ENCODE data around the gene RTL10.

Gene RTL10

DNA sequence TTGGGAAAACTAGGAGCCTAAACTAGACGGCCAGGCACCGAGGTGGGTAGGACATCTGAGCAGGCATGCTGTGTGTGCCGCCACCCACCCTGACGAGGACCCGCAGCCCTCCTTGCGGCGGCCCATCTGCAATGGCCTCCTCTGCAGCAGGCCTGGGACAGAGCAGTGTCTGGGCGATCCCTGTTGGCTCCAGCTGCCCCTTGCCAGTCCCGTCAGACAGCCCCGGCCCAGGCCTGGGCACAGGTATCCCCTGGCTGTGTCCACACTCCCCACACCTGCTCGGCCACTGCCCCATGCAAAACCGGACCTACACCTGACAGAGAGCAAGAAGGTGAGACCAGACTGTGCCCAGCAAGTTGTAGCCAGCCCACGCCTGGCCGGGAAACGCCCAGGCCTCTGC lies 38.7 kb upstream of the RTL10 start:
- Histone ChIP-seq H3K4me2 (ENCODE audit: insufficient read depth, low read length) (peak overlapping the region; percentile 58), H3K4me1 (ENCODE audit: insufficient read depth, low read length) (peaks cover 82% of the 10 kb centered on the region), H4K20me1 (ENCODE audit: insufficient read depth, low read length) (no peaks in the 10 kb centered on the region), H3K79me2 (ENCODE audit: insufficient read depth, low read length) (peaks cover 6% of the 10 kb centered on the region; the same call in 1 of the 2 replicates), H2AFZ (ENCODE audit: low read depth, low read length) (peak overlapping the region; percentile 67), H3K9ac (ENCODE audit: low read depth, low read length) (peak overlapping the region; percentile 65), H3K9me3 (ENCODE audit: insufficient read depth, low read length, severe bottlenecking) (no peaks in the 10 kb centered on the region), H3K27me3 (ENCODE audit: insufficient read depth, low read length, poor library complexity) (no peaks in the 10 kb centered on the region), H3K4me3 (ENCODE audit: low read depth in 1 of 2, low read length in 2 of 2) (peak overlapping the region in 1 of 2 experiments; percentile 41; a peak in 2 of 4 replicates), H3K36me3 (ENCODE audit: insufficient read depth, low read length) (peaks cover 10% of the 10 kb centered on the region), H3K27ac (ENCODE audit: low read length) (peak overlapping the region; percentile 100)
- DNase-seq, result no peak
- TF ChIP-seq EZH2 (IDR thresholded peaks at IDR 0.05; ENCODE audit: borderline replicate concordance, low read depth, low read length, severe bottlenecking), result no peak
- TF ChIP-seq, protein P1, sequence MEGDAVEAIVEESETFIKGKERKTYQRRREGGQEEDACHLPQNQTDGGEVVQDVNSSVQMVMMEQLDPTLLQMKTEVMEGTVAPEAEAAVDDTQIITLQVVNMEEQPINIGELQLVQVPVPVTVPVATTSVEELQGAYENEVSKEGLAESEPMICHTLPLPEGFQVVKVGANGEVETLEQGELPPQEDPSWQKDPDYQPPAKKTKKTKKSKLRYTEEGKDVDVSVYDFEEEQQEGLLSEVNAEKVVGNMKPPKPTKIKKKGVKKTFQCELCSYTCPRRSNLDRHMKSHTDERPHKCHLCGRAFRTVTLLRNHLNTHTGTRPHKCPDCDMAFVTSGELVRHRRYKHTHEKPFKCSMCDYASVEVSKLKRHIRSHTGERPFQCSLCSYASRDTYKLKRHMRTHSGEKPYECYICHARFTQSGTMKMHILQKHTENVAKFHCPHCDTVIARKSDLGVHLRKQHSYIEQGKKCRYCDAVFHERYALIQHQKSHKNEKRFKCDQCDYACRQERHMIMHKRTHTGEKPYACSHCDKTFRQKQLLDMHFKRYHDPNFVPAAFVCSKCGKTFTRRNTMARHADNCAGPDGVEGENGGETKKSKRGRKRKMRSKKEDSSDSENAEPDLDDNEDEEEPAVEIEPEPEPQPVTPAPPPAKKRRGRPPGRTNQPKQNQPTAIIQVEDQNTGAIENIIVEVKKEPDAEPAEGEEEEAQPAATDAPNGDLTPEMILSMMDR (IDR thresholded peaks at IDR 0.05; ENCODE audit: borderline replicate concordance, extremely low read depth, low read length, poor library complexity, severe bottlenecking), result no peak
- ATAC-seq (ENCODE audit: insufficient read depth, low read depth), result no peak

DNA sequence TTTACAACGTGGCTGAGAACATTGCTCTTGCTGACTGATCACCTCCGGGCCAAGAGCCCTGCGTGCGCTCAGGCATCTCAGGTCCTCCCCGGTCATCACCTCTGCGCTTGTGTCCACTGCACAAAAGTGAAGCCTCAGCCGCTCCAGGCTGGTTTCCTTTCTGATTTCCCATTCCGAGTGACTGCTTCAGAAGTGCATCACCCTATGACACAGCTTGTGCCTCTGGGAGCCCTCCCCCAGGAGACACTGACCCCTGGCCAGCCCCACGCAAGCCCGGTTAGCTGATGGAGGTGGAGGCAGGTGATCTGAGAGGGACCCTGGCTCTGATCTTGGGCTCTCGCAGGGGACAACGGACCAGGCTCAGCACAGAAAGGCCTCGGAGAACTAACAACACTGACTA lies 38.3 kb upstream of the RTL10 start:
- peaks cover 8% of the 10 kb centered on the region for H3K36me3 ChIP-seq (ENCODE audit: insufficient read depth, low read length)
- no peaks in the 10 kb centered on the region for H3K9me3 ChIP-seq (ENCODE audit: insufficient read depth, low read length, severe bottlenecking)
- H3K79me2 ChIP-seq (ENCODE audit: insufficient read depth, low read length), result peaks cover 6% of the 10 kb centered on the region; the same call in 1 of the 2 replicates
- H3K27ac ChIP-seq (ENCODE audit: low read length), result peak overlapping the region; percentile 100
- H3K27me3 ChIP-seq (ENCODE audit: insufficient read depth, low read length, poor library complexity), result no peaks in the 10 kb centered on the region
- TF ChIP-seq, protein P1 (IDR thresholded peaks at IDR 0.05; ENCODE audit: borderline replicate concordance, extremely low read depth, low read length, poor library complexity, severe bottlenecking), result no peak
- TF ChIP-seq EZH2 (IDR thresholded peaks at IDR 0.05; ENCODE audit: borderline replicate concordance, low read depth, low read length, severe bottlenecking), result no peak
- peak overlapping the region; percentile 67 for H2AFZ ChIP-seq (ENCODE audit: low read depth, low read length)
- no peaks in the 10 kb centered on the region for H4K20me1 ChIP-seq (ENCODE audit: insufficient read depth, low read length)
- peak overlapping the region; percentile 65 for H3K9ac ChIP-seq (ENCODE audit: low read depth, low read length)
- H3K4me1 ChIP-seq (ENCODE audit: insufficient read depth, low read length), result peaks cover 83% of the 10 kb centered on the region
- no peak for ATAC-seq (ENCODE audit: insufficient read depth, low read depth)
- H3K4me2 ChIP-seq (ENCODE audit: insufficient read depth, low read length), result peak overlapping the region; percentile 58
- peak; percentile 30 for DNase-seq
- H3K4me3 ChIP-seq (ENCODE audit: low read depth in 1 of 2, low read length in 2 of 2), result peak overlapping the region in 1 of 2 experiments; percentile 41; a peak in 2 of 4 replicates

DNA sequence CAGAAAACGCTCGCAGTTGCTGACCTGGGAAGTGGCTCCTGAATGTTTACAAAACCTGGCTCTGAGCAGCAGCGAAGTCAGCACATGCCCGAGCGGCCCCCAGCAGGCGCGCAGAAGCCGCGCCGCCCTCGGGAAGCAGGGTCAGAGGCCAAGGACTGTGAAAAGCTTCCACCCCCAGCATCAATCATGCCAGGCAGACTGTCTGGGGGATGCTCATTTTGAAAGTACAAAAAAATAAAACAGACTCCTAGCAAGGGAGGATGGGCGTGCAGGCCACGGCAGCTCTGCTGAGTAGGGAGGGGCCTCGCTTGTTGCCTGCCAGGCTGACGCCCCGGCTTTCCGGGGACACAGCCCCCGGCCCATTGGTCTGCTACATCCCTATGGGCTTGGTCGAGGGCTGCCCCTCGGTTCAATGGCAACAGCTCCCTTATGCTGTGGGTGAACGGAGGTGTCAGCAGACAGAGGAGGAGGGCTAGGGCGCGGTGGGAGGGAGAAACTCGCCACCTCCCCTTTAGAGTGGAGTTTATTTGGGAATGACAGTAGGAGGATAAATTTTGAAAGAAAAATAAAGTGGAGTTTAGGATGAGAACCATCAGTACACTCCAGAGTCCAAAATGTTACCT lies 37.7 kb upstream of the RTL10 start:
- Histone ChIP-seq H4K20me1 (ENCODE audit: insufficient read depth, low read length) (no peaks in the 10 kb centered on the region), H3K4me3 (ENCODE audit: low read depth in 1 of 2, low read length in 2 of 2) (peak overlapping the region in 1 of 2 experiments; percentile 41; a peak in 2 of 4 replicates), H3K9ac (ENCODE audit: low read depth, low read length) (peak overlapping the region; percentile 65), H3K27ac (ENCODE audit: low read length) (peak overlapping the region; percentile 100), H3K79me2 (ENCODE audit: insufficient read depth, low read length) (peaks cover 6% of the 10 kb centered on the region; the same call in 1 of the 2 replicates), H3K9me3 (ENCODE audit: insufficient read depth, low read length, severe bottlenecking) (no peaks in the 10 kb centered on the region), H2AFZ (ENCODE audit: low read depth, low read length) (peak overlapping the region; percentile 67), H3K36me3 (ENCODE audit: insufficient read depth, low read length) (peaks cover 4% of the 10 kb centered on the region; the same call in 1 of the 2 replicates), H3K27me3 (ENCODE audit: insufficient read depth, low read length, poor library complexity) (no peaks in the 10 kb centered on the region), H3K4me1 (ENCODE audit: insufficient read depth, low read length) (peaks cover 89% of the 10 kb centered on the region), H3K4me2 (ENCODE audit: insufficient read depth, low read length) (peak overlapping the region; percentile 58)
- peak; percentile 85 for DNase-seq
- no peak for TF ChIP-seq EZH2 (IDR thresholded peaks at IDR 0.05; ENCODE audit: borderline replicate concordance, low read depth, low read length, severe bottlenecking)
- TF ChIP-seq, protein P1 (IDR thresholded peaks at IDR 0.05; ENCODE audit: borderline replicate concordance, extremely low read depth, low read length, poor library complexity, severe bottlenecking), result no peak
- ATAC-seq (ENCODE audit: insufficient read depth, low read depth), result peak; percentile 53
